ENCODE data around the gene FHDC1.
"Not testable (repeated sequence)": the region's sequence is repeated elsewhere in the genome, so short reads cannot be mapped to it uniquely, and the experiment has no call there.

FHDC1 gene, protein sequence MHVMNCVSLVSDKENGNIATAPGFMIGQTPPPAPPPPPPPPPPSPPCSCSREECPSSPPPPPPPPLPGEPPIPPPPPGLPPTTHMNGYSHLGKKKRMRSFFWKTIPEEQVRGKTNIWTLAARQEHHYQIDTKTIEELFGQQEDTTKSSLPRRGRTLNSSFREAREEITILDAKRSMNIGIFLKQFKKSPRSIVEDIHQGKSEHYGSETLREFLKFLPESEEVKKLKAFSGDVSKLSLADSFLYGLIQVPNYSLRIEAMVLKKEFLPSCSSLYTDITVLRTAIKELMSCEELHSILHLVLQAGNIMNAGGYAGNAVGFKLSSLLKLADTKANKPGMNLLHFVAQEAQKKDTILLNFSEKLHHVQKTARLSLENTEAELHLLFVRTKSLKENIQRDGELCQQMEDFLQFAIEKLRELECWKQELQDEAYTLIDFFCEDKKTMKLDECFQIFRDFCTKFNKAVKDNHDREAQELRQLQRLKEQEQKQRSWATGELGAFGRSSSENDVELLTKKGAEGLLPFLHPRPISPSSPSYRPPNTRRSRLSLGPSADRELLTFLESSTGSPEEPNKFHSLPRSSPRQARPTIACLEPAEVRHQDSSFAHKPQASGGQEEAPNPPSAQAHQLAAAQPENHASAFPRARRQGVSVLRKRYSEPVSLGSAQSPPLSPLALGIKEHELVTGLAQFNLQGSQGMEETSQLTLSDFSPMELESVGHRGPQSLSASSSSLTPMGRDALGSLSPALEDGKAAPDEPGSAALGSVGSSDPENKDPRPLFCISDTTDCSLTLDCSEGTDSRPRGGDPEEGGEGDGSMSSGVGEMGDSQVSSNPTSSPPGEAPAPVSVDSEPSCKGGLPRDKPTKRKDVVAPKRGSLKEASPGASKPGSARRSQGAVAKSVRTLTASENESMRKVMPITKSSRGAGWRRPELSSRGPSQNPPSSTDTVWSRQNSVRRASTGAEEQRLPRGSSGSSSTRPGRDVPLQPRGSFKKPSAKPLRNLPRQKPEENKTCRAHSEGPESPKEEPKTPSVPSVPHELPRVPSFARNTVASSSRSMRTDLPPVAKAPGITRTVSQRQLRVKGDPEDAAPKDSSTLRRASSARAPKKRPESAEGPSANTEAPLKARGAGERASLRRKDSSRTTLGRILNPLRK

DNA sequence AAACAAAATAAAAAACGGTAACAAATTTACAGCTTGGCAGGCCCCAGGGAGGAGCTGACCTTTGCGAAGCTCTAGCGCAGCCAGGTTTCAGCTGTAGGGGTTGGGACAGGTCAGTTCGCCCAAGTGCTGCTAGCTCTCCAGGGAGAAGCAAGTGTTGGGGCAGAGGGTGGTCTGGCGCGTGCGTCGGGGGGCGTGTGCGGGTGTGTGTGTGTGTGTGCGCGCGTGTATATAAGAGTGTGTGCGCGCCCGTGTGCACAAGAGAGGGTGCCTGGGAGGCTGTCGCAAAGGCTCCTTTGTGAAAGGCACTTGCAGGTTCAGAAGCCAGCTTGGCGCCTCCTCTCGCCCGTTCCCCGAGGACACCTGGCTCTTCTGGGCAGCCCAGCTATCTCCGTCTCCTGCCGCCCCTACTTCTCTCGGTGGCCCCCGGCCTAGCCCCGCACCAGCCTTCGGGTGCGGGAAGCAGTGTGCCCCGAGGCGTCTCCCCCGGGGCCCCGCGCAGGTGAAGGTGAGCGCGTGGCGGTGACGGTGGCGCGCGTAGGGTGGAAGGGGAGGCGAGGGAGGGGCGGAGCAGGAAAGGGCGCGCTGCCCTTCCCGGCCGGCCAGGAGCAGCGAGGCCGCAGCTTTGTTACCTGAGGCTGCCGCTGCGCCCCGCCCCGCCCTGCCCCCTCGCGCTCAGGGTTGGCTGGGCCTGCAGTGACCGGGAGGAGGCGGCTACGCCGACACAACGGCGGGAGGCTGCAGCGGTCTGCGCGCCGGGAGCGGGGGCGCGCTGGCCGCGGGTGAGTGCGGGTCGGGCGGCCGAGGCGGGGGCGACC lies at the start of gene FHDC1:
TSS of gene FHDC1 (plus strand) at position 693 of the 815 bp plus-strand sequence. CDS start 6,735 bp downstream, outside the sequence.
- DNase-seq, result no peak

DNA sequence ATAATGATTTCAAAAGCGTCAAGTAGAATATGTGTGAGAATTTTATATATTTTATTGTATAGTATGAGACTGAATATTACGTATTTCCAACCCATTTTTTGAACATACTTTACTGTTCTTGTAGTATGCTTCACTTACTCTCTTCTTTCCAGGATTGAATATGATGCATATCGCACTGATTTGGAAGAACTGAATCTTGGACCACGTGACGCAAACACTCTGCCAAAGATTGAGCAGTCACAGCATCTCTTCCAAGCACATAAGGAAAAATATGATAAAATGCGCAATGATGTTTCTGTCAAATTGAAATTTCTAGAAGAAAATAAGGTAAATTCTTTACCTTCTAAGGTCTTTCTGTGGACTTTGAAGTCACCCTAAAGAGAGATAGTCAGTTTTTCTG lies 48.1 kb upstream of the FHDC1 start:
- DNase-seq, result no peak

DNA sequence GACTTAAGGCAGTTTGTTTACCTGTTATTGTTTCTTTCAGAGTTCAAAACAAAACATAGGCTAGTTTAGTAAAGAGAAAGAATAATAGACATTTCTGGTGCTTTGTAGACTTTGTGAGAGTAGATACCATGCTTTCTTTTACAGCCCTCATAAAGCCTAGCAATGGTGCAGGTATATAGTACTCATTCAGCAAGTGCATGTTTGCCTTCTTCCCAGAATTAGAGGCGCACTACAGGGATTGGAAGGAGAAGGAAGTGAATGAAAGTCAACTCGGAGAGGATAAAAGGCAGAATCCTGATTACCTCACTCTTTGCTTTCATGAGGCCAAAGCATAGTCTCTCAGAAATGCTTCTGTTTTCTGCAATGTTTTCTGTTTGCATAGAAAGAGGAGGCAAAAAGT lies 43.1 kb upstream of the FHDC1 start:
- no peak for DNase-seq

DNA sequence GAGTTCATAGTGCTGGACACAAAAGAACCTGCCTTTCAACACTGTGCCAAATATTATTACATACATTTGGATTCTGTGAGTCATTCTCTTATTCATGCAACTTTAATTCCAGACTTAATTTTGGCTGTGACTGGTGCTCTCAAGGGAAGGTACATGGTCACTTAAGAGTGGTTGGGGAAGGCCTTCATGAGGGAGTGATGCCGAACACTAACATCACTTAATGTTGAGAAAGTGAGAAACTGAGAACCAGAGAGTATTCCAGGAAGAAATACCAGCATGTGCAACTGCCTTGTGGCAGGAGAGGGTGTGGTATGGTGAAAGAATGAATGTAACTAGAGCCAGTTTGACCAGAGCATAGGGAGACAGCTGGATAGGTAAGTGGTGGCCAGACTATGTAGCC lies 41.5 kb upstream of the FHDC1 start:
- DNase-seq, result no peak

DNA sequence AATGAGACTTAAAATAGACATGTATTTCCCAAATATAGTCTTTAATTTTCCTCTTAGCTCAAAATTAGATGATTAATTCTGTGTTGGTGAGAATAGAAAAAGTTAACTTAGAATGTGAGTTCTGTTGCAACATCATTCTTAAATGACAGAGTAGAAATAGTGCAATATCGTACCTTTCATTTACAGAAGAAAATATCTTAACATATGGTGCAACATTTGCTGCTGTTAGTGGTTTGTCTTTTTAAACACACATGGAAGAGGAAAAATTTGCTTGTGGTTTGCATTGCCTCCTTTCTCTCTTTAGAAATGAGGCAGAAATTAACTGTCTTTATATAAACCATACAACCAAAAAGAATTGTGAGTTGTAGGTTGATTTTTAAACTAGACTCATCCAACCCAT lies 39.3 kb upstream of the FHDC1 start:
- DNase-seq, result no peak

DNA sequence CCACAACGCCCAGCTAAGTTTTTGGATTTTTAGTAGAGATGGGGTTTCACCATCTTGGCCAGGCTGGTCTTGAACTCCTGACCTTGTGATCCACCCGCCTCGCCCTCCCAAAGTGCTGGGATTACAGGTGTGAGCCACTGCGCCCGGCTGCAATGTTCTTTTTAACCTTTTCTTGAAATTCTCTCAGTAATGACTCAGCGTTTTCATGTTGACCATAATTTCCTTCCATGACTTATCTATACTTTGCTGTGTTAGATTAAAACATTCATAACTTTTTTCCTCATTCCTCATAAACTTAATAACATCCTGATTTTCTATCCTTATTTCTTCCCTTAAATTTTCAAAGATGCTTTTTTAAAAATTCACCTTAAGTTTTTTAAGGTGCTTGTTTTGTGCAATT lies 38.0 kb upstream of the FHDC1 start:
- DNase-seq, result not testable (repeated sequence)

DNA sequence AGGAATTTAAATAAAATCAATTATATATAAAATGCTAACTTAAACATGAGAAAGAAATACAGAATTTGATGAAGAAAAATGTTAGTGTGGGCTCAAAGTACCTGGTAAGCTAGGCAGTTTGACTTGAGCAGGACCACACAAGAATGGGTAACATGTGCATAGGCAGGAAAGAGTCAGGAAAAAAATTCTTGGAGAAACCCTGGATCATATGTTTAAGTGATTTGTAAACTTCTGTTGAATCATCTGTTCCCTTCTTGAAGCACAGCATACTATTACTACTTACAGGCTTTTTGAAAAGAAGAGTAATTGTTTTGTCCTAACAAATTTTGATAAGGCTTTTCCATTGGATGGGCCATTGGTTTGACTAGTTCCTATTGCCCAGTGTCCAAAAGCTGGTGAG lies 37.5 kb upstream of the FHDC1 start:
- DNase-seq, result no peak

DNA sequence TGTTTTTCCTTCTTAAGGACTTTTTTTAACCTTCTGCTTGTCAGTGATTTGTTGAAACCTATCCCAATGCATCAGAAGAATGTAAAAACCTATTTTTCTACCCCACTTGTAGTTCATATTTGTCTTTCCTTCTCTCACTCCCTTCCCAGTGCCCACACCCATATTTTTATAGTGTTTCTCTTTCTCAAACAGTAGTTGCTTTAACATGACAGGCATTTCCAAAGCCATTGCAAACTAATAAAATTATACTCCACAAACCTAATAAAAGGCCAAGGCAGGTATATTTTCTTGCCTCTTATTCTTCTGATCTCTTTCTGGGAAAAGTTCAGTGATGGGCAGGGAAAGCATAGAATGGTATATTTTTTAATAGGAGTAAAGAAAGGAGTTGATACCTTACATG lies 35.7 kb upstream of the FHDC1 start:
- DNase-seq, result no peak

DNA sequence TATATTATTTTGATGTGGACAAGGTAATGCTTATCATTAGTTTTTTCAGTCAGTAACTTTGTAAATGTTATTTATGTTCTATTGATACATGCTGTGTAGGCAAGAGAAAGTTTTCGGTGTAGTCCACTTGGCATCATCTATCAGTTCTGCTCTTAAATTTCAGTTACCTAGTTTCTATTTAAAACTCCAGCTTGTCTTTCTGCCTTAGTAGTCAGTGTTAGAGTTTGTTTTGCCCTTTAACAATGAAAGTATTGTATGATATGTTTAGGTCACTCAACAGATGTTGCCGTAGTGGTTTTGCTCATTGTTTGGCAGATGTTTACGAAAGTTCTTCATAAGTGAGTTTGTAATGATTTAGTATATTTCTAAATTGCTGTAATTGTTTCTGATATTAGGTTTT lies 34.9 kb upstream of the FHDC1 start:
- DNase-seq, result no peak

DNA sequence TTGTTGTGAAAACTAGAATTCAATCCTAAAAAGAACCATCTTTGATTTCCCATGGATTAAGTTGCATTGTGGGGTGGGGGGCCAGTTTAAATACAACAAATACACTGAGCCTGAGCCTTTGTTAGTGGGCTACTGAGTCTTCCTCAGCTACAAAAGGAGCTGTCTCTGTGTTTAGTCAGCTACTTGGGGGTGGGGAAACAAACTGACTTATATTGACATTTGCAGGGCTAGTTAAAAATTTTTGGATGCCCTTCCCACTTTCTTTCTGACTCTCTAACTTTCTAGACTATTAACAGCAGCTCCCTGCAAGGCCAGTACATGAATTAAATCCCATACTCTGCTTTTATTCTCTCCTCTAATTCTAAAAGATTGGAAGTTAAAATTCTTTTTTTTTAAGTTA lies 32.5 kb upstream of the FHDC1 start:
- no peak for DNase-seq

DNA sequence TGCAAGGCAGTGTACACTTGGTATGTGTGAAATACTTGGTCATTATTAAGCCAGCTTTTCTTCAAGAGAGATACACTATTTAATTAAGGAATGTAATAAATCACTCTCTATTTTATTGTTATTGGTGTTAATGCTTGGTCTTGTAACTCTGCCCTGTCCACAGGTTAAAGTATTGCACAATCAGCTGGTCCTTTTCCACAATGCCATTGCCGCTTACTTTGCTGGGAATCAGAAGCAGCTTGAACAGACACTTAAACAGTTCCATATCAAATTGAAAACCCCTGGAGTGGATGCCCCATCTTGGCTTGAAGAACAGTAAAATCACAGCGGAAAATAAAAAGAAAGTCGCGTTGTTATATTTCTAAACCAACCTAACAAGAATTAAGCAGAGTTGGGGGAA lies 26.2 kb upstream of the FHDC1 start:
- no peak for DNase-seq

DNA sequence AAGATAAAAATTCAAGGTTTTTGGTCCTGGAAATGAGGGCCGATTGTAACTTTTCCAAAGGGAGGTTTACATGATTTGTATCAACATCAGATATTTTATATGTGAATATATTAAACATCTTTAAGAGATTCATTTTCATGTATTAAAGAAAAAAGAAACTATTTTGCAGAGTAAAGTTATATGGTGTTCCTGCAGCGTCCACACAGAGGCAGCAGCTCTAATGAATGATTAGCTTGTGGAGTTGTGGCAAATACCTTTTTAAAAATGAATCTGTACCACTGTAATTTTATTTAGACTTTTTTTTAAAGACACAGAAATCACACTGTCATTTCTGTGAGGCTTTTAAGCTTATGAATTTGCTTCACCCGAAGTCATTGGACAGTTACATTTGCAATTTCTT lies 25.6 kb upstream of the FHDC1 start:
- DNase-seq, result no peak

DNA sequence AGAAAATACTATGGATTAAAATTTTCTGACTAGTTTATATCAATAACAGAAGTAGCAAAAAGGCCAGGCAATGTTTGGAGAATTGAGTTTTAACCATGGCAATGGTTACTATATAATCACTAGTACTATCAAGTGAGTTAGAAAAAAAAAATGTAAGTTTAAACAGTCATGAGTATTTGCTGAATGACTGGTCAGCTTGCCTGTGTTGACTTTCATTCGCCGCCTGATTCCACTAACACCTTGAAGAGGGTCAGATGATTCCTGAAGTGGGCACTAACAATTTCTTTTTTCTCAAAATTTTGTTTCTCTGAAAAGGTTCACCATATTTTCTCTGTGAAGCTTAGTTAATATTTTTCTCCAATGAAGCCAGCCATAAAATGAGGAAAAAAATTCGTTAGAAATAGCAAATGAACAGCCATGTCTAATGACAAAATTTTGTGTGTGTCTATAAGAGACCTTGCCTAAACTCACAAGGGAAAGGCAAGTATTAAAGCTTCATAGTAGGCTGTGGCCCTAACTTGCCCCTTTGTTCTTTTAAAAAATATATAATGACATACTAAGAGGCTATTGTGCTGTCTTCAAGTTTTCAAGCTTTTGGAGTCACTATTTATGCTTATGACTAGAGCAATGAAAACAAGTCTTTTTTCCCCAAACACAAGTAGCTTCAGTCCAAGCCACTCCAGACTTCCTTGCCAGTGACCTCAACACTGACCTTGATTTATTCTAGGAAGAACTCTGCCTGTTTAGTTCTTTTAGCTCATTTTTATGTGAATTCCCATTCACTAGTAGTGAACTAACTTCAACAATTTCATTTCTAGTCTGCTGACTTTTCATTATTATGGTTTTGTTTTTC lies 18.4 kb upstream of the FHDC1 start:
- DNase-seq, result no peak

DNA sequence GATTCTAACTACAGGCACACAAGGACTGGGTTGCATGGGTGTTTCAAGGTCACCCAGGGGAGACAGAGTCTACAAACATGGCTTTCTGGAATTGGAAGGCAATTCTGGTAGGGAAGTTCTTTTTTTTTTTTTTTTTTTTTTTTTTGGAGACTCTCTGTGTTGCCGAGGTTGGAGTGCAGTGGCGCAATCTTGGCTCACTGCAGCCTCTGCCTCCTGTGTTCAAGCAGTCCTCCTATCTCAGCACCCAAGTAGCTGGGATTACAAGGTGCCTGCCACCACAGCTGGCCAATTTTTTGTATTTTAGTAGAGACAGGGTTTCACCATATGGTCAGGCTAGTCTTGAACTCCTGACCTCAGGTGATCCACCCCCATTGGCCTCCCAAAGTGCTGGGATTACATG lies 16.3 kb upstream of the FHDC1 start:
- DNase-seq, result no peak

DNA sequence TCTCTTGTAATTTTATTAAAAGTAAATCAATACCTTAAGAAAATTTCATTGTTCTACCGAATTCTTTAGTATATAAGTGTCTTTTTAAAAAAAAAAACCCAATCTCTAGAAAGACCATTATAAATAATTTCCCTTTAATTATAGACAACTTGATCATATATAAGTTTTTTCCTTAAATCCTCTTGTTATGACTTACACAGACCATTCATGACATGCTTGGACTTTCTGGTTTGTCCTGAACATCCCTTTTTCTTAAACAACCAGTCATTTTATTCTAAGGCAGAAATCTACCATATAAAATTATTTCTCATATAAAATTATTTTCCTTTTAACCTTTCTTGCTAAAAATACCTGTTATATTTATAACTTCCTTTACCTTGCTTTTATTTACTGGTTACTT lies 15.4 kb upstream of the FHDC1 start:
- no peak for DNase-seq

DNA sequence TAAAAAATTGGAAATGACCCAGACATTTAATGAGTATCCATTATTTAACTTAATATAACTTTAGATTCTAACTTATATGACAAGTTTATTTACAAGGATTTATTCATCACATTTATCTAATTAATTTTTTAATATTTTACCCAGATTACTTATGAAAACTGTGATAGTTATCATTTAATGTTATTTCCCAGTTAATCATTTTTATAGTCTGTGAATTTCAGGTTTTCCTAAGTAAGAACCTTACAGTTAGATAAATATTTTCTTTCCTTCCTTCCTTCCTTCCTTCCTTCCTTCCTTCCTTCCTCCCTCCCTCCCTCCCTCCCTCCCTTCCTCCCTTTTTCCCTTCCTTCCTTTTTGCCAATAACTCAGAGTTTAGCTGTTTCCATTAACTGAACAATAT lies 14.8 kb upstream of the FHDC1 start:
- DNase-seq, result no peak

DNA sequence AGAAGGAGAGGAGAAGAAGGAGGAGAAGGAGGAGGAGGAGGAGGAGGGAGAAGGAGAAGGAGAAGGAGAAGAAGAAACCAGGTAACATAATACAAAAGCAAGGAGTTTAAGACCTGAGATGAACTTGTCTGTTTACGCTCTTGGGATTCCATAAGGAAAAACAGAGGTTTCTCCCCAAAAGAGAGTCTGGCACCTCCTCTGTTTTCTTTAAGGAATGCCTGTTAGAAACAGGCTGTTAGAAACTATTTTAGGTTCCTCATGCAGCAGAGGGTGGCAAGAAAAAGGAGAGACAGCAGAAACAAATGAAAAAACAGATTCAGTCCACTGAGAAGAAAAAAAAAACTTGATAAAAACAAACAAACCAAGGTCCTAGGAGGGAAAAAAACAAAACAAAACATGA lies 10.3 kb upstream of the FHDC1 start:
- DNase-seq, result no peak

DNA sequence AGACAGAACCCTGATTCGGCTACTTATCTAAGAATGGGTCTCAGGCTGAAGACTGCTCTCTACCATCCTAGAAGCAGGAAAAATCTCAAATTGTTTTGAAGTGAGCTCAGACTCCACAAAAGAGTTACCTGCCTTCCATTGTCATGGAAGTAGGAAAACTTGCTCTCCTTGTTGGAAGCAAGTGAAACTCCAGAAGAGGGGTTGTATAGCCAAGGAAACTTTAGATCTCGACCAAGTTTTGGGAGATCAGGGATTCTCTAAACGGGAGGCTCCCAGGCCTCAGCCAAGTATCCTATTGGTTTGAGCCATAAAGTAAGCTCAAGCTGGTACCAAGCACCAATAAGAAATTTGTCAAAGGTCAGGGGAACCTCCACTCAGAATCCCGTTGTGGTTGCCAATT lies 9.2 kb upstream of the FHDC1 start:
- no peak for DNase-seq

DNA sequence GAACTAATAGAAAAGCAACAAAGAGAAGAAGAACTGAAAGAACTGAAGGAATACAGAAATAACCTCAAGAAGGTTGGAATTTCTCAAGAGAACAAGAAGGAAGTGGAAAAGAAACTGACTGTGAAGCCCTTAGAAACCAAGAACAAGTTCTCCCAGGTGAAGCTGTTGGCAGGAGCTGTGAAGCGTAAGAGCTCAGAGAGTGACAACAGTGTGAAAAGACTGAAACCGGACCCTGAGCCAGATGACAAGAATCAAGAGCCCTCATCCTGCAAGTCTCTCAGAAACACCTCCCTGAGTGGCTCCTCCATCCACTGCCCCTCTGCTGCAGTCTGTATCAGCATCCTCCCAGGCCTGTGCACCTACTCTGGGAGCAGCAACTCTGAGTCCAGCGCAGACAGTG lies 8.4 kb upstream of the FHDC1 start:
- no peak for DNase-seq

DNA sequence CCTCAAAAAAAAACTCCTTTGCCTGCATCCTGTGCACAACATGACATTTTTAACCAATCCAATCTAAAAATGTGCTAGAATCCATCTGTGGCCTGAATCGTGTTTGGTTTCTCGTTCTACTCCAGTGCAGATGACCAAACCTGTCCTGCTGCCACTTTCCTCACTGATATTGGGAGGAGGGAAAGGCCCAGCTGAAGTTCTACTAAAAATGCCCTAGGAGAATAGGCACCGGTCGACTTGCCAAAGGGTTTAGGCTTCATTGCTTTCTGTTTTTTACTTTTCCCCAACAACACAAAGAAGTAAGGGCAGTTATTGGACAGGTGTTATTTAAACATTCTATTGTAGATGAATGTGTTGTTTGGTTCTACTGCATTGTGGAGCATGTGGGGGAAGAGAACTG lies 7.8 kb upstream of the FHDC1 start:
- DNase-seq, result no peak

DNA sequence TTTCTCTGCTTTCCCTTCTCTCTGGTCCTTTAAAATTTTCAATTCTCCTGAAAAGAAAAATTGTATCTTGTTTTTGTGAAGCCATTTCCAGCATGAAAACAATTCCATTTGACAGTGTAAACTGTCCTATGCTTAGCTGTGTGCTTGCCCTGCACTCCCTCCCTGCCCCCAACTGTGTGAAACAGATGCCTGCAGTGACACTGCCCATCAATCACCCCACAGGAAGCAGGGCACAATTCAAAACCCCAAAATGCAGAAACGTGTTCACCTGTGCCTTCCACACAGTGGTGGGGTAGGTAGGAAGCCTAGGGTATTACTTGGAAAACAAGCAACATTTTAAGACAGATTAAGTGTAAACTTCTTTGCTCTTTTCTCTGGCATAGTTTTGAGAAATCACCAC lies 6.2 kb upstream of the FHDC1 start:
- no peak for DNase-seq

DNA sequence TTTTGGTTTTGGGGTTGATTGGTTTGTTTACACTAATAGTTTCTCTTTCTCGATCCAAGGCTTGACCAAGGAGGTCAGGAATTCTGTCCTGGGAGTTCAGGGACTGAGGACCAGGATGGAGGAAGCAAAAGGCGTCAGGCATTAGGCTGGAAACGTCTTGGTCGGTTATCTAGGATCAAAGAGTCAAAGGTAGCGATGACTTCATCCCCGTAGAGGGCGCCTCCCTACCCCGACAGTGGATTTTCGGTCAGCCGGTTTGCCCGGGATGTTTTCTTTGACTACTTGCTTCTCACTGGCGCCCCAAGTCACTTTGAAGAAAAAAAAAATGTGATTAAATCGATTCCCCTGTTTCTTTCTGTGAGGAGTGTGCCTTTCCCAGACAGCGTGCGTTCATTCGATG lies 980 bp upstream of the FHDC1 start:
- no peak for DNase-seq

Data from NCI-H446 treated with DMSO at 0.1 percent for 48 hours (cell line).